ENCODE data around the gene LONP2.

DNA sequence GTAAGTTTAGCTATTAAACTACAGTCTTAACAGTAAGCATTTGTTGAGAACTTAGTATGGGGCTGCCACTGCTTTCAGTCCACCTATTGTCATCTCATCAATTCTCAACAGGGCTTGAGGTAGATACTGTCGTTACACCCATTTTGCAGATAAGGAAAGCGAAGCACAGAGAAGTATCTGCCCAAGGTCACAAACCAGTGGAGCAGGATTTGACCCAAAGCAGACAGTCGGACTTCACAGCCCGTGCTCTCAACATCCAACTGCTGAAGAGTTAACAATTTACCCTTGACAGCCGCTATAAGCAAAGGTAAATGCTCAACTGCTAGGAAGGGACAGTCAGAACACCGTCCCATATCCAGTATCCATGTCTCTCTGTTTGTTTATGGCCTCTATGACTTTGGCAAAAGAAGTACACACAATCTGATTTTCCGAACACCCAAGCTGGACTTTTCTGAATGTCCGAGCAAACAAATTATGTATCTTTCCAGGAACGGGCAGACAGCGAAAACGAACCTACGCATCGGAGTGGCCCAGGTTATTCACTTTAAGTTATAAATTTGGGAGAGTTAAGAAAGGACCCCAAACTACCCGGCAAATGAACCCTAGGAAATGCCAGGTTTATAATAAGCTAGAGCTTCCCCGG is 139.9 kb downstream of the LONP2 start:
- TF ChIP-seq, protein P1, sequence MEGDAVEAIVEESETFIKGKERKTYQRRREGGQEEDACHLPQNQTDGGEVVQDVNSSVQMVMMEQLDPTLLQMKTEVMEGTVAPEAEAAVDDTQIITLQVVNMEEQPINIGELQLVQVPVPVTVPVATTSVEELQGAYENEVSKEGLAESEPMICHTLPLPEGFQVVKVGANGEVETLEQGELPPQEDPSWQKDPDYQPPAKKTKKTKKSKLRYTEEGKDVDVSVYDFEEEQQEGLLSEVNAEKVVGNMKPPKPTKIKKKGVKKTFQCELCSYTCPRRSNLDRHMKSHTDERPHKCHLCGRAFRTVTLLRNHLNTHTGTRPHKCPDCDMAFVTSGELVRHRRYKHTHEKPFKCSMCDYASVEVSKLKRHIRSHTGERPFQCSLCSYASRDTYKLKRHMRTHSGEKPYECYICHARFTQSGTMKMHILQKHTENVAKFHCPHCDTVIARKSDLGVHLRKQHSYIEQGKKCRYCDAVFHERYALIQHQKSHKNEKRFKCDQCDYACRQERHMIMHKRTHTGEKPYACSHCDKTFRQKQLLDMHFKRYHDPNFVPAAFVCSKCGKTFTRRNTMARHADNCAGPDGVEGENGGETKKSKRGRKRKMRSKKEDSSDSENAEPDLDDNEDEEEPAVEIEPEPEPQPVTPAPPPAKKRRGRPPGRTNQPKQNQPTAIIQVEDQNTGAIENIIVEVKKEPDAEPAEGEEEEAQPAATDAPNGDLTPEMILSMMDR (conservative IDR thresholded peaks at IDR 0.05; ENCODE audit: low read depth, low read length) = no peak
- TF ChIP-seq EZH2phosphoT487 (IDR thresholded peaks at IDR 0.05; ENCODE audit: borderline replicate concordance, low read length) = no peak
